T-helper 17 cell (primary cell): ENCODE results near the gene PARD6B. TPM values are rescaled to one million over a fixed set of nuclear protein-coding genes. Genes with fewer than 3 reads are reported as not detected.
"Not testable (repeated sequence)": the region's sequence is repeated elsewhere in the genome, so short reads cannot be mapped to it uniquely, and the experiment has no call there.

ENCODE experiments used
- ATAC-seq: fragments of 150-1000 bp; cut with Tn5 transposase; 2 replicates; pipeline ENCODE4 v1.10.0; 2021; ENCODE audit warnings: mild to moderate bottlenecking, moderate library complexity
- DNase-seq, 3 donors: peaks; one replicate each; pipeline versions ENCODE4 v3.0.0 to v3.0.0-alpha.2; 2020 to 2021
- H3K9me3 ChIP-seq: one replicate; pipeline ENCODE4 v1.7.0; 2013; ENCODE audit warnings: low read length, mild to moderate bottlenecking; ENCODE audit not compliant: control insufficient read depth, poor library complexity, severe bottlenecking
- H3K27ac Mint-ChIP-seq: one replicate; pipeline ENCODE4 v1.8.0; 2022; ENCODE audit warnings: mild to moderate bottlenecking, moderate library complexity, mixed read lengths
- H3K27me3 Mint-ChIP-seq: one replicate; pipeline ENCODE4 v1.8.0; 2022; ENCODE audit warnings: mixed read lengths
- H3K36me3 Mint-ChIP-seq: one replicate; pipeline ENCODE4 v1.8.0; 2022; ENCODE audit warnings: low read depth, mixed read lengths
- H3K4me1 Mint-ChIP-seq: one replicate; pipeline ENCODE4 v1.8.0; 2022; ENCODE audit warnings: mild to moderate bottlenecking, mixed read lengths
- H3K4me3 Mint-ChIP-seq: one replicate; pipeline ENCODE4 v1.8.0; 2022; ENCODE audit warnings: mild to moderate bottlenecking, moderate library complexity, mixed read lengths
- total RNA-seq, 4 donors: library from RNA in 2 of 4; stranded (reverse) in 2 of 4; gene quantifications; one replicate each; pipeline ENCODE4 v1.2.3 and lab custom pipeline; 2022 to 2026

Gene PARD6B
- total RNA-seq, 2 donors from 2014 or later: 4.0 to 6.8 TPM

GRCh38 chr20:50769551-50770085, 38.2 kb downstream of the PARD6B start:
- peaks cover 16% of the 10 kb centered on the region for H3K27me3 Mint-ChIP-seq
- not testable (repeated sequence) for H3K4me3 Mint-ChIP-seq, DNase-seq, H3K36me3 Mint-ChIP-seq, H3K4me1 Mint-ChIP-seq, H3K27ac Mint-ChIP-seq, ATAC-seq, H3K9me3 ChIP-seq

- H3K27me3 Mint-ChIP-seq: peaks cover 15% of the 10 kb centered on the region
- H3K4me1 Mint-ChIP-seq, H3K4me3 Mint-ChIP-seq, H3K36me3 Mint-ChIP-seq, DNase-seq, H3K9me3 ChIP-seq, ATAC-seq, H3K27ac Mint-ChIP-seq: not testable (repeated sequence)
Measured at GRCh38 chr20:50771419-50772080, 40.2 kb downstream of the PARD6B start.

DNA sequence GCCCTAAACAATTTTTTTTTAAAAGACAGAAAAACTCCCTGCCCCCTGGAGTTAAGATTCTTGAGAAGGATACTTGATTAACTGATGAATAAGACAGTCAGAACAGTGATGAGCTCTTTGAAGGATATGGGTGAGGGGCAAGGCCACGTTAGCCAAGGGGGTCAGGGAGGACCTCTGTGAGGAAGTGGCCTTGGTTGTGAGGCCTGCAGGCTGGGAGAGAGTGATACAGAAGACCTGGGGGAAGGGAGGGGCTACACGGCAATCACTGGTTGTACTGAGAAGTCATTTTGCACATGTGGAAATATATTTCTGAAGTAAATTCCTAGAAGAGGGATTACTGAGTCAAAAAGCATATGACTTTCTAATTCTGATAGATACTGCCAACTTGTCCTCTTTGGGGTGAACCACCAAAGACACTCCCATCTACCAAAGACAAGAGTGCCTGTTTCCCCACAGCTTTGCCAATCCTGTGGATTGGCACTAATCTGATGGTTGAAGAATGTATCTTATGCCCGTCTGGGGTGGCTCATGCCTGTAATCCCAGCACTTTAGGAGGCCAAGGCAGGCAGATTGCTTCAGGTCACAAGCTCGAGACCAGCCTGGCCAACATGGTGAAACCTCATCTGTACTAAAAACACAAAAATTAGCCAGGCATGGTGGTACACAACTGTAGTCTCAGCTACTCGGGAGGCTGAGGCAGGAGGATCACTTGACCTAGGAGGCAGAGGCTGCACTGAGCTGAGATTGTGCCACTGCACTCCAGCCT, 41.2 kb downstream of the PARD6B start:
- Mint-ChIP-seq H3K36me3 (no peaks in the 10 kb centered on the region), H3K4me1 (peaks cover 2% of the 10 kb centered on the region), H3K27me3 (peaks cover 4% of the 10 kb centered on the region), H3K27ac (no peak overlapping the region), H3K4me3 (no peak overlapping the region)
- no peak for ATAC-seq
- DNase-seq: no peak
- H3K9me3 ChIP-seq: no peaks in the 10 kb centered on the region

DNA sequence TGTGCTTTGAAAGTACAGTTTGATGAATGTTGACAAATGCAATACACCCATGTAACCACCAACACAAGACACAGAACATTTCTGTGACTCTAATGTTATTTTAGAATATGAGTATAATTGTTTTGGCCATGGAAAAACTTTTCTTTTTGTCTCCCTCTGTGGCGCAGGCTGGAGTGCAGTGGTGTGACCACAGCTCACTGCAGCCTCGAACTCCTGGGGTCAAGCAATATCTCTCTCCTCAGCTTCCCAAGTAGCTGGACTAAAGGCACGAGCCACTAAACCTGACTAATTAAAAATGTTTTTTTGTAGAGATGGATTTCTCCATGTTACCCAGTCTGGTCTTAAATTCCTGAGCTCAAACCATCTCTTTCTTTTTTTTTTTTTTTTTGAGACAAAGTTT, 43.1 kb downstream of the PARD6B start:
- H3K9me3 ChIP-seq: no peaks in the 10 kb centered on the region
- Mint-ChIP-seq H3K4me1 (peaks cover 2% of the 10 kb centered on the region), H3K36me3 (no peaks in the 10 kb centered on the region), H3K27ac (no peak overlapping the region), H3K27me3 (no peaks in the 10 kb centered on the region), H3K4me3 (no peak overlapping the region)
- DNase-seq: no peak
- no peak for ATAC-seq

DNA sequence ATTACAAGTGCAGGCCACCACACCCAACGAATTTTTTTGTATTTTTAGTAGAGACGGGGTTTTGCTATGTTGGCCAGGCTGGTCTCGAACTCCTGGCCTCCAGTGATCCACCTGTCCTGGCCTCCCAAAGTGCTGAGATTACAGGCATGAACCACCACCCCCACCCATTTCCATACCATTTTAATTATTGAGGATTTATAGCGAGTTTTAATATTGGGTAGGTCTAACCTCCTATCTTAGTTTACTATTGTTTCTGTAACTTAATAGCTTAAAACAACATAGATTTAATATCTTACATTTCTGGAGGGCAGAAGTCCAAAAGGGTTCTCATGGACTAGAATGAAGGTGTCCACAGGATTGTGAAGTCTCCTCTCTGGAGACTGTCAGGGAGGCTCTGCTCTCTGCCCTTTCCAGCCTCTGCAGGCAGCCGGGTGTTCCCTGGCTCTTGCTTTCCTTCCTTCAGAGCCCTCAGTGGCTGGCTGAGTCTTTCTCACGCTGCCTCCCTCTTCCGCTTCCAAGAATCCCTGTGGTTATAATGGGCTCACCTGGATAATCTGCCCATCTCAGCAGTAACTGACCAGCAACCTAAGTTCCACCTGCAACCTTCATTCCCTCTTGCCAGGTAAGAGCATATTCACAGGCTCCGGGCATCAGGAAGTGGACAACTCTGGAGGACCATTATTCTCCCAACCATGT, 44.9 kb downstream of the PARD6B start:
- ATAC-seq (no peak), DNase-seq (no peak)
- Mint-ChIP-seq H3K27me3 (peaks cover 5% of the 10 kb centered on the region), H3K36me3 (no peaks in the 10 kb centered on the region), H3K4me3 (no peak overlapping the region), H3K4me1 (peaks cover 2% of the 10 kb centered on the region), H3K27ac (no peak overlapping the region)
- H3K9me3 ChIP-seq: no peaks in the 10 kb centered on the region

DNA sequence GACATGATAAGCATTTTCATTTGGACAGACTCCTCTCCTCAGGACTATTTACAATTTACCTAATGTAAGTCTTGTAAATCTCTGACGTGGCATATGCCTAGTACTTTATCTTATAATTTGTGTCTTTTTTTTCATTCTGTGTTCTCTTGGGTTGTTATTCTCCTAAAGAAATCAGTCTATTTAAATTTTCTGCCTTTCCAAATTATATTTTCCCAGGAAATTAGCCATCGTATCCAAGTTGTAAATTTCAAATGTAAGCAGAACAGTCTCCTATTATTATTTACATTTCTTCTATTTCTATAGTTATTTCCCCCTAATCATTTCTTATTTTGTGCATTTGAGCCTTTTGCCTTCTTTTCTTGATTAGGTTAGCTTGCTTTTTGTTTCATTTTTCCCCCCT, 46.0 kb downstream of the PARD6B start:
- no peaks in the 10 kb centered on the region for H3K9me3 ChIP-seq
- Mint-ChIP-seq H3K27me3 (peaks cover 10% of the 10 kb centered on the region), H3K4me1 (peaks cover 2% of the 10 kb centered on the region), H3K36me3 (no peaks in the 10 kb centered on the region), H3K4me3 (no peak overlapping the region), H3K27ac (no peak overlapping the region)
- ATAC-seq (no peak), DNase-seq (no peak)

DNA sequence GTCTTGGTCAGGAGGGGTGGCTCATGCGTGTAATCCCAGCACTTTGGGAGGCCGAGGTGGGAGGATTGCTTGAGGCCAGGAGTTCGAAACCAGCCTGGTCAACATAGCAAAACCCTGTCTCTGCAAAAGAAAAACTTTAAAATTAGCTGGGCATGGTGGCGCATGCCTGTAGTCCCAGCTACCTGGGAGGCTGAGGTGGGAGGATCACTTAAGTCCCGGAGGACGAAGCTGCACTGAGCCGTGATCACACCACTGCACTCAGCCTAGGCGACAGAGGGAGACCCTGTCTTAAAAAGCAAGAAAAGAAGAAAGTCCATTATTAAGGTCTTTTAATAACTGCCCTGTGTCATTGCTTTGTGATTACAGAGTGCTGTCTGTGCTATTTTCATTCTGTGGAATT, 47.6 kb downstream of the PARD6B start:
- H3K36me3 Mint-ChIP-seq, H3K27ac Mint-ChIP-seq, DNase-seq, H3K4me3 Mint-ChIP-seq, H3K27me3 Mint-ChIP-seq, H3K9me3 ChIP-seq, H3K4me1 Mint-ChIP-seq, ATAC-seq: not testable (repeated sequence)

GRCh38 chr20:50783390-50783789, 52.0 kb downstream of the PARD6B start:
- Mint-ChIP-seq H3K4me3 (no peak overlapping the region), H3K36me3 (no peaks in the 10 kb centered on the region), H3K27ac (no peak overlapping the region), H3K27me3 (peaks cover 15% of the 10 kb centered on the region), H3K4me1 (peaks cover 2% of the 10 kb centered on the region)
- DNase-seq (no peak), ATAC-seq (no peak)
- no peaks in the 10 kb centered on the region for H3K9me3 ChIP-seq

- no peak for ATAC-seq
- Mint-ChIP-seq H3K4me1 (peaks cover 2% of the 10 kb centered on the region), H3K27ac (no peak overlapping the region), H3K36me3 (no peaks in the 10 kb centered on the region), H3K27me3 (peaks cover 15% of the 10 kb centered on the region), H3K4me3 (no peak overlapping the region)
- H3K9me3 ChIP-seq: no peaks in the 10 kb centered on the region
- no peak for DNase-seq
Measured at GRCh38 chr20:50783903-50784302, 52.5 kb downstream of the PARD6B start.

- ATAC-seq (no peak), DNase-seq (no peak)
- H3K4me1 Mint-ChIP-seq: peaks cover 2% of the 10 kb centered on the region
- no peak overlapping the region for H3K4me3 Mint-ChIP-seq
- no peak overlapping the region for H3K27ac Mint-ChIP-seq
- no peaks in the 10 kb centered on the region for H3K9me3 ChIP-seq
- no peaks in the 10 kb centered on the region for H3K36me3 Mint-ChIP-seq
- H3K27me3 Mint-ChIP-seq: peaks cover 15% of the 10 kb centered on the region
Measured at GRCh38 chr20:50784464-50784863, 53.1 kb downstream of the PARD6B start.

GRCh38 chr20:50786703-50787102, 55.3 kb downstream of the PARD6B start:
- Mint-ChIP-seq H3K4me1 (peaks cover 2% of the 10 kb centered on the region), H3K36me3 (no peaks in the 10 kb centered on the region), H3K27me3 (peaks cover 7% of the 10 kb centered on the region), H3K27ac (peak overlapping the region; percentile 37), H3K4me3 (no peak overlapping the region)
- DNase-seq (no peak), ATAC-seq (no peak)
- H3K9me3 ChIP-seq: no peaks in the 10 kb centered on the region

GRCh38 chr20:50787181-50787580, 55.8 kb downstream of the PARD6B start:
- H3K4me1 Mint-ChIP-seq: peaks cover 2% of the 10 kb centered on the region
- no peak for ATAC-seq
- DNase-seq: no peak
- no peak overlapping the region for H3K4me3 Mint-ChIP-seq
- no peaks in the 10 kb centered on the region for H3K9me3 ChIP-seq
- H3K27ac Mint-ChIP-seq: peak overlapping the region; percentile 37
- H3K36me3 Mint-ChIP-seq: no peaks in the 10 kb centered on the region
- peaks cover 6% of the 10 kb centered on the region for H3K27me3 Mint-ChIP-seq
